ENCODE measurements around the gene CPB2. TPM values are rescaled to one million over a fixed set of nuclear protein-coding genes. Genes with fewer than 3 reads are reported as not detected.

Gene CPB2
- total RNA-seq, 1 donor, result not detected

GRCh38 chr13:46010148-46010547 is 94.7 kb downstream of the CPB2 start:
- TF ChIP-seq, protein P1, sequence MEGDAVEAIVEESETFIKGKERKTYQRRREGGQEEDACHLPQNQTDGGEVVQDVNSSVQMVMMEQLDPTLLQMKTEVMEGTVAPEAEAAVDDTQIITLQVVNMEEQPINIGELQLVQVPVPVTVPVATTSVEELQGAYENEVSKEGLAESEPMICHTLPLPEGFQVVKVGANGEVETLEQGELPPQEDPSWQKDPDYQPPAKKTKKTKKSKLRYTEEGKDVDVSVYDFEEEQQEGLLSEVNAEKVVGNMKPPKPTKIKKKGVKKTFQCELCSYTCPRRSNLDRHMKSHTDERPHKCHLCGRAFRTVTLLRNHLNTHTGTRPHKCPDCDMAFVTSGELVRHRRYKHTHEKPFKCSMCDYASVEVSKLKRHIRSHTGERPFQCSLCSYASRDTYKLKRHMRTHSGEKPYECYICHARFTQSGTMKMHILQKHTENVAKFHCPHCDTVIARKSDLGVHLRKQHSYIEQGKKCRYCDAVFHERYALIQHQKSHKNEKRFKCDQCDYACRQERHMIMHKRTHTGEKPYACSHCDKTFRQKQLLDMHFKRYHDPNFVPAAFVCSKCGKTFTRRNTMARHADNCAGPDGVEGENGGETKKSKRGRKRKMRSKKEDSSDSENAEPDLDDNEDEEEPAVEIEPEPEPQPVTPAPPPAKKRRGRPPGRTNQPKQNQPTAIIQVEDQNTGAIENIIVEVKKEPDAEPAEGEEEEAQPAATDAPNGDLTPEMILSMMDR (IDR thresholded peaks at IDR 0.05; ENCODE audit: insufficient read depth, low read depth, low read length), result peak; percentile 33
- H3K4me3 ChIP-seq (ENCODE audit: low read depth, low read length), result no peak overlapping the region
- DNase-seq (ENCODE audit: low read depth), result peak; percentile 4

GRCh38 chr13:46008631-46009030 is 96.2 kb downstream of the CPB2 start:
- H3K4me3 ChIP-seq (ENCODE audit: low read depth, low read length), result no peak overlapping the region
- DNase-seq (ENCODE audit: low read depth), result no peak
- TF ChIP-seq, protein P1 (IDR thresholded peaks at IDR 0.05; ENCODE audit: insufficient read depth, low read depth, low read length), result no peak

GRCh38 chr13:46006688-46007452 is 98.0 kb downstream of the CPB2 start:
- no peak for DNase-seq (ENCODE audit: low read depth)
- TF ChIP-seq, protein P1 (IDR thresholded peaks at IDR 0.05; ENCODE audit: insufficient read depth, low read depth, low read length), result no peak

DNA sequence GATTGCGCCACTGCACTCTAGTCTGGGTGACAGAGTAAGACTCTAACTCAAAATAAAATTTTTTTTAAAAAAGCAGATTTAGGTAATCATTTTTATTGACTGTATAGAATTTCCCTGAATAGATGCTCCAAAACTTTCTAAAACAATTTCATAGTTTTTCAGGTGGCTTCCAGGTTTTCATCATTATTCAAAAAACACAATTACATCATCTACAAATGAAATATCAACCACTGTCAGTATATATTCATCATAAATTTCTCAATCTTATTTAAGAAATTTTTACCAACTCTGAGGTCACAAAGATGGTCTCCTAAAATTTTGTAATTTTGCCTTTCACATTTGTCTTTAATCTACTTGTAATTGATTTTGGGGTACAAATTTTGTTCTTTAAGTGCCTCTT is 100.3 kb downstream of the CPB2 start:
- DNase-seq (ENCODE audit: low read depth), result no peak
- TF ChIP-seq, protein P1 (IDR thresholded peaks at IDR 0.05; ENCODE audit: insufficient read depth, low read depth, low read length), result no peak
- no peak overlapping the region for H3K4me3 ChIP-seq (ENCODE audit: low read depth, low read length)

More at GRCh38 chr13:46006688-46007452, 98.0 kb downstream of the CPB2 start:
- H3K4me3 ChIP-seq (ENCODE audit: low read depth, low read length), result no peak overlapping the region

Other genes starting within 250 kb of the CPB2 start
- gene ZC3H13, start 52.3 kb downstream of the CPB2 start, total RNA-seq, result 16.1 and 21.2 TPM in 2 replicates
- gene LCP1, start 77.1 kb upstream of the CPB2 start, total RNA-seq, result 17.7 and 44.9 TPM in 2 replicates
- gene LRRC63, start 106.9 kb upstream of the CPB2 start, total RNA-seq, result under 0.01 TPM in 1 of 2 replicates, not detected in the other

Data from fibroblast of villous mesenchyme (primary cell).